Measurements from ENCODE around the gene EHD4. TPM values are rescaled to one million over a fixed set of nuclear protein-coding genes. Genes with fewer than 3 reads are reported as not detected.
A peak's percentile ranks its signal among the peaks of the same experiment; 100 is the strongest.

EHD4 gene
- polyA plus RNA-seq, 10 donors: 23.4 to 37.9 (median 33.7) TPM

DNA sequence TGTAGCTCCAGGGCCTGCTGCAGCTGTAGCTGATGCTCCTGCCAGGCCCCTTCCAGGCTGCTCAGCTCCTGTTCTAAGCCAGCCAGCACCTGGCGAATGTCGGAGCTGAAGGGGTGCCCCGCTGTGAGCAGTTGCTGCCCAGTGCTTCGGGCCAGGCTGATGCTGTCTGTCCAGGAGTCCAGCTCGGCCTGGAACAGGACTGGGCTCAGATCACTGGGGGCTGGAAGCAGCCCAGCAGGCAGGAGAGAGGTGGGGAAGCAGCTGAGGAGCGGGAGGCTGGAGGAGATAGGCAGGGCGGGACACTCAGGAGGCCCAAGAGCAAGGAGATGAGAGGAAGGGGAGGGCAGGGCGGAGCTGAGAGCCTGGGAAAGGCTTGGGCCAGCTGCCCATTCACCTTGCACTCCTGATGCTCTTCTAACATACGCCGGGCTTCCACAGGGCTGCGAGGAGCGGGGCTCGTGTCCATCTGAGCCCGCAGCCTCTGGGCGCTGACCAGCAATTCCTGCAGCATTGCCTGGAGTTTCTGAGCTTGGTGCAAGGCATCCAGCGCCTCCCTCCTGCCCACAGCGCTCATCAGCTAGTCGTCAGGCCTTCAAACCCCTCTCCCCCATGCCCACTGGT is 110.5 kb downstream of the EHD4 start:
- DNase-seq: peak in 1 of 3 donors; percentile 21

DNA sequence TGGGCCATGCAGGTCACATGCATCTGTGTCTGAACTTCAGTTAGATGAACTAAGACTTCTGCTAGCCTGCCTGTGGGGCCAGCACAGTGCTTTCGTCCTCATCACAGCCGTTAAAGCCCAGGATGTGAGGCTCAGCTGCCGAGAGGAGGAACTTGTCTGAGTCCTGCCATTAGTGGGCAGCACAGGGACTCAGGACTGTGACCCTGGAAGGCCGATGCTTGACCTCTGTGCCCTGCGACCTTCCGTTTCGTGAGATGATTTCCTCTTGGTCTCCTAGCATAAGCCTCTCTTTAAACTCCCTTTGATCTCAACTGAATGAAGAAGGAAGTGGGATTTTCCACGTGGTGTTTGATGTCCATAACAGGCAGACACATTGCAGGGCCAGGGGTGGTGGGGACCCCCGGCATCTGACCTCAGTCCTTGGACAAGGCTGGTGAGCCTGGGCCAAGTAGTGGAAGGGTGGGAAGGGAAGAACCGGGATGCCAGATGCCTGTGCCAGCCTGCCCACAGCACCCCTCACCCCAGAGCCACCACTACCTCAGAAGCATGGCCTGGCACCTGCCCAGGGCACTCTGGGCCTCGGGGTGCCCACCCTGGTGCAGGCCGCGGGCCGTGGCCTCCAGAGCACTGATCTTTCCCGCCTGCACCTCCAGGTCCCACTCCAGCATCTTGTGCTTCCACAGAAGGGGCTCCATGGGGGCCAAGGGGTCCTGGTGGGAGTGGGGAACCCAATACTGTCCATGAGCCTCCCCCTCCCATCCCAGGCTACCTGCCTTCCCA is 112.1 kb downstream of the EHD4 start:
- peak in 1 of 3 donors; percentile 39 for DNase-seq

DNA sequence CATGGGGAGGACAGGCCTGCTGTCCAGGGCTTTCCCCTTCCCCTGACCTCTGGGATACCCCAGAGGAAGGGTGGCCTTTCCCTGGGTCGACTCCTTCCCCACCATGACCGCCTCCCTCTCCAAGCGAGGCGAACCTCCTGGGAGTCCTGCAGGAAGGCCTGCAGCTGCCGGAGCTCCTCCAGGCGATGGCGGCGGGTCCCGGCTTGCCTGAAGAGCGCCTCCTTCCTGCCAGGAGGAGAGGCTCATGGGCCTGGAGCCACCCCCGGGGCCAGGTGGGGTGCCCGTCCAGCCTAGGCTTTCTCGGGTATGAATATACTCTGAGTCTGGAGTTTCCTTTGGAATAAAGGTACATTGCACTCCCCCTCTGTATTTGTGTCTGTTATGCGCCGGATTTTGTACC is 113.6 kb downstream of the EHD4 start:
- DNase-seq: peak in 1 of 3 donors; percentile 35

DNA sequence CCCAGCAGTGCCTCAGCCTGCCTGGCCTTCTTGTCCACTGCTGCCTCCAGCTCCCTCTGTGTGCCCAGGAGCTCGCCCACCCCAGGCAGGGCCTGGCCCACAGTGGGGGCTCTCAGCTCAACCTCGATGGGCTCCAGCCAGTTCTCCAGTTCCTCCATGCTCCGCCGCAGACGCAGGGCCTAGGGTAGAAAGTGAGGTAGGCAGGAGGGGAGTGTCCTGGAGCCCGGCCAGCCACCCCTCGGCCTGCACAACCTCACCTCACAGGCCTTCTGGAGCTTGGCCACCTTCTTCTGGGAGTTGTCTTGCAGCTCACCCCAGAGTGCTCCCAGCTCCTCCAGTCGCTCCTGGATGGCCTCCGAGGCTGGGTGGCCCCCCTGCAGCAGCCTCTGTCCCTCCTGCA is 115.0 kb downstream of the EHD4 start:
- no peak for DNase-seq

DNA sequence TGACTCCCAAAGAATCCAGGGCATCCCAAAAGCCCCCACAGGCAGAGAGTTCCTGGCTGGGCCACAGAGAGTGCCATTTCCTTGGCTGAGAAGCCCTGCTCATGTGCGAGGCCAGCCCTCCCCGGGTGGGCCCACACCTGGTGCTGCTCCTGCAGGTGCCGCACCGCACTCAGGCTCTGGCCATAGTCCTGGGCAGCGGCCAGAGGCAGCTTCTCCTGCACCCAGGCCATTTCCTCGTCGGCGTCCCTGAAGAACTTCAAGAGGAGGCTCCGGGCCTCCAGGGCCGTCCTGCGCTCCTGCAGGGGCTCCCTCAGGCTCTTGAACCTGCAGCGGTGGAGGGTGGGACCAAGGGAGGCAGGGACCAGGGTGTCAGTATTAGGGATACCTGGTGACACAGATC is 115.6 kb downstream of the EHD4 start:
- no peak for DNase-seq

DNA sequence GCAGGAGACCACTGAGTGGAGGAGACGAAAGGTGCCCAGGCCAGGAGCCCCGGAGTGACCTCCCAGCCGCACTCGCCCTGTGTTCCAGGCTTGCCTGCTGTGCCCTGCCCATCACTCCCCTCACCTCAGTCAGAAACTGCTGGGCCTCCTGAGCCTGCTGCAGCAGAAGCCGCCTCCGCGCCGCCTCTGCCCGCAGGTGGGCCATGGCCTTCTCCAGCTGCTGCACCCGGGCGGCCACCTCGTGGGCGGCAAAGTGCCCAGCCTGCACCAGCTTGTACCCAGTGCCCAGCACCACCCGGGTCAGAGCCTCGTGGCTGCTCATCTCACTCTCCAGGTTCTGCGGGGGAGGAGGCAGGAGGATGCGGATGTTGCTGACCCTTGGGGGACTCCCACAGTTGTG is 116.1 kb downstream of the EHD4 start:
- DNase-seq: no peak

DNA sequence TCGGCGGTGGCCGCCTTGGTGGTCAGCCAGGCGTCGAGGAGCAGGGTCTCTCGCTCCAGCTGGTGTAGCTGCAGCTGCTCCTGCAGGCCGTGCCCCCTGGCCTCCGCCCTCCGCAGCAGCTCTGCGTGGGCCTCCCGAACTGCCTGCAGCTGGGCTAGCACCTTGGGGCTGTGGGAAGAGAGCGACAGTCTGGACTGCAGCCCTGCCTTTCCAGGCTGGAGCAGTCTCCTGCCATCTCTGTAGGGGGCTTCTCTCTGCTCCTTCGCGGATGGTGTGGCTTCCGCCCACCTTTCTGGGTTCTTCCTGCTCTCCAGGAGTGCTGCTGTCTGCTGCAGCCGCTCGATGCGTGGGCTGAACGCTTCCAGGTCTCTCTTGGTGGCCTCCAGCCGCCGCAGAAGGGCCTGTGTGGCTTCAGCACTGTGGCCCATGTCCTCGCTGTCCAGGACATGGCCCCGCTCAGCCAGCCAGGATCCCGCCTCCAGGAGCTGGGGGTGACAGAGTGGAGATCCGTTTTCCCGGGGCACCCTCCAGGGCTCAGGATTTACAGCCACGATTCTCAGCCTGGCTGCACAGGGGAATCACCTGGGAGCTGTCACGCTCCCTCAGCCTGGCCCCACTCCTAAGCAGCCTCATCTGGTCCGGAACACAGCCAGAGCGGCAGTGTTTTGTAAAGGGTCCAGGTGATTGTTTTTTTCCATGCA is 116.9 kb downstream of the EHD4 start:
- peak; percentile 8 to 64 (median 47) for DNase-seq

DNA sequence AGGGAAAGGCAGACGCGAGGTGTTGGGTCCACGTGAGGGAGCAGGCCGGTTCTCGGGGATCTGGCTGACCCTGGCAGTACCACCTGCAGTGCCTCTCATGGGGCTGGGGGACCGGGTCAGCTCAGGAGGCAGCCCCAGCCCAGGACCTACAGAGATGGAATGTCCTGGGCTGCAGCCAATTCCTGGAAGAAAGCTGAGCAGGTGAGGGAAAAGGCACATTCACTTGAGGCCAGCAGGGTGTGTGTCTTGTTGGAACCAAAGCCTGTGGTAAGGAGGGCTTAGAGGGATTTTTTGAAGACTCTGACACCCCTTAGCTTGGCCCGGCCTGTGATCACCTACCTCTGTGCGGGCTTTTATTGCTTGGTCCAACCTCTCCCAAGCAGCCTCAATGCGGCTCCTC is 117.9 kb downstream of the EHD4 start:
- no peak for DNase-seq

DNA sequence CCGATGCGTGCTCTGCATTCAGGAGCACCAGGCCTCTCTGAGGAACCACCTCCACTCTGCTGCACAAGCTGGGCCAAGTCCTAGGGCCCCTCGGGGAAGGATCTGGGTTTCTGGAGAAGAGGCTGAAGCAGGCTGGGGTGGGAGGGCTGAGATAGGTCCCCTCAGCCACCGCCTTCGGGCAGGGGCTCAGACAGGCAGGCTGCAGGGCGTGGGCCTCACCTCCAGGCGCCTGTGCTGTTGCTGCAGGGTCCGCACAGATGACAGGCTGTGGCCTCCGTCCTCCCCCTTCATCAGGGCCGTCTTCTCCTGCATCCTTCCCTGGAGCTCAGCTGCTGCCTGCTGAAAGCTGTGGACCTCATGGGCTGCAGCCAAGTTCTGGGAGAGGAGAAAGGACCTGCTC is 118.5 kb downstream of the EHD4 start:
- peak in 1 of 3 donors; percentile 42 for DNase-seq

DNA sequence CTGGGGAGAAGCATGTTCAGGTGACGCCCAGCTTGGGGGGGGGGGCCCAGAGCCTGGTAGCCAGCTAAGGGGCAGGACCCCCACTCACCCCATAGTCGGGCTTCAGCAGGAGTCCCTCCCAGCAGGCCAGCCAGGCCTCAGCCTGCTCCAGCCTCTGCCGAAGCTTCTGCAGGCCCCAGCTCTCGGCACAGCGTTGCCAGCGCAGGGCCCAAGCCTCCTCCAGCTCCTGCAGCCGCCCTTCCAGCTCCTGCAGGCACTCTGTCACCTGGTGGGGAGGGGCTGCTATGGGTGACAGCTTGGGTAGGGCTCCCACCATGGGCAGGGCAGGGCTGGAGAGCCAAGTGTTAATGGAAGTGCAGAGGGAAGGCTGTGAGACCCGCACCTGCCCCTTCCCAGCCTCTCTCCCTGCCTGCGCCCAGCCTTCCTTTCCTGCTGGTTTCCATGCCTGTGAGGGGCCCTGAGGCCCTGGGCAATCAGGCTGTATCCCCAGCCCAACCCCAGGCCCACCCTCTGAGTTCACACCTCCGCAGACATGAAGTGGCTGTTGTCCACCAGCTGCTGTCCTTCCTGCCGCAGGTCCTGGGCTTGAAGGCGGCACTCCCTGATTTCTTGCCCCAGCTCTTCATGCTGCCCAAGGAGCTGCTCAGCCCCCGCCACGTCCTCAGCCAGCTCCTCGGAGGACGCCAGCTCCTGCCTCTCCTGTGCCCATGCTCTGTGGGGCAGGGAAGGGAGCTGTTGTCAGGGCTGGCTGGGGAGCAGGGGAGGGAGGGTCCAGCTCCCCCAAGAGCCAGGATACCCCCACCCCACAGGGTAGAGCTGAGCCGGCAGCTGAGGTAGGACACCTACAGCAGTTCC is 119.4 kb downstream of the EHD4 start:
- no peak for DNase-seq

DNA sequence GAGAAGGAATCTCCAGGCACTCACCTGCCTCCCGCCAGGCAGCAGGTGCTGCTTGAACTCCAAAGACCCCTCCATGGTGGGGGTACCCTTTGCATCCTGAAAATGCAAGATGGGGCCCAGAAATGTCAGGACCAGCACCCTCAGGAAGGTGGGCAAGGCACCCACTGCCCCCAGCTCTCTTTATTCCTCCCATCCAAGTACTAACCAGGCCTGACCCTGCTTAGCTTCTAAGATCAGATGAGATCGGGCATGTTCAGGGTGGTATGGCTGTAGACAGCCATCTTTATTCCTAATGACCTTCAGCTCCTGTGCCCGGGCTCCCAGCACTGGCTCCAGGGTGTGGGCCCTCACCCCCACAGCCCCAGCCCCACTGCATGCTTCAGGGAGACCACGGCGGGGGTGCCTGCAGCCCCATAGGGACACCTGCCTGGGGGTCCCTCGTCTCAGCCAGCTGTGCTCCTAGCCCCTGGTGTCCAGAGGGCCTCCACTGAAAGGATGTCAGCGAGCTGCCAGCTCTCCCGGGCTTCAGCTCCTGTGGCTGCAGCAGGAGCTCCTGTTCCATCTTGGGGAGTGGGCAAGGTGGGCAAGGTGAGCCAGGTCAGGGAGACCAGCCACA is 120.5 kb downstream of the EHD4 start:
- no peak for DNase-seq

DNA sequence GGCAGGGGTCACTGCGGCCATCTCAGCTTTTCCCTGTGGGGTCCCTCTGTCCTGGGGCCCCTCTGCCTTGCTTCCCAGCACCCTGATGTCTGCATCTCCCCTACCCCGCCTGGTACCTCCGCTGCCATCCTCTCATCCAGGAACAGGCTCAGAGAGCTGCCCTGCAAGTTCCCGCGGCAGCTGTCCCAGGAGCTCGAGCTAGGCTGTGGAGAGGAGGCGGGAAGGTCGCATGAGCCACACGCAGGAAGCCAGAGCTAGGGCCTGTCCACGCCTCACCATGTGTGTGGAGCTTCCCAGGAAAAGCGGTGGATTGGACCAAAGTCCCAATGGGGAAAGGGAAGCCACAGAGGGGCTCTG is 121.2 kb downstream of the EHD4 start:
- DNase-seq: no peak

DNA sequence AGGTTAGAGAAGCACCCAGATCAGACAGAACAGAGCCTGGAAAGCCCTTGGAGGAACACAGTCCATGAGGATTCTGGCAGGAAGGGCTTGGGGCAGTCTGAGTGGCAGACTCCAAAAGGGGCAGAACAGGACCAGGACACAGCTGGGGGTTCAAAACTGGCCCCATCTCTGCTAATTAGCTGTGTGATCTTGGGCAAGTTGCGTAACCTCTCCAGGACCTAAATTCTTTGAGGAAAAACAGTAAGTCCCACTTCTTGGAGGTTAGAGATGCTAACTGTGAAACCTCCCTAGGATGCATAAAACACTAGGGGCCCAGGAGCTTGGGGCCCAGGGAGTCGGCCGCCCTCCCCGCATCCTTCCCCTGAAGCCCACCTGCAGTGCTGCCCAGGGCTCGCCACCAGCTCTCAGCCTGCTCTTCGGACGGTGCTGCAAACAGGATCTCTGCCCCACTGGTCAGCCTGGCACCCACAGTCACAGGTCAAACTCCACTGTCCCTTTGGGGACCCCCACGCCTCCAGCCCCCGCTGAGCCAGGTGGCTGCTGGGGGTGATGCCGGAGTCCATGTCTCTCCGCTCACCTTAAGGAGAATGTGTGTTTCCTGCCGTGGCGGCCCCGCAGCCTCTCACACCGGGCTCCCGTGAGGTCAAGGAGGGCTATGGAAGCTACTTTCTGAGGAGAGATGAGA is 121.7 kb downstream of the EHD4 start:
- no peak for DNase-seq

DNA sequence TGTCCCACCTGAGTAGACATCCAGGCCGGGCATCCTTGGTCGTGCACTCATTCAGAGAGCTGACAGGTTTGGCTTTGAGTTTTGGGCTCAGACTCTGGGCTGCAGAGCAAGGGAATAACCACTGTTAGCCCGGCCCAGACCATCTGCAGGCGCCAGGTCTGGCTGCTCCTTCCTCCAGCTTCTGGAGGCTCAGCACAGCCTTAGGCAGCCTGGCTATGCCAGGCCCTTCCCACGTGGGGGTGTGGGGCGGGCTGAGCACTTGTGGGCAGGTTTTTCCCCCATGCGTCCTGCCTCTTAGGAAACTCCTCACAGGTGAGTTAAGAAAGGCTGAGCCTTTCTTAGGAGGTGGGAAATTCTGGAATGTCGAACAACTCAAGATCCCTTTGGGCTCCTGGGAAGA is 122.5 kb downstream of the EHD4 start:
- DNase-seq: no peak

DNA sequence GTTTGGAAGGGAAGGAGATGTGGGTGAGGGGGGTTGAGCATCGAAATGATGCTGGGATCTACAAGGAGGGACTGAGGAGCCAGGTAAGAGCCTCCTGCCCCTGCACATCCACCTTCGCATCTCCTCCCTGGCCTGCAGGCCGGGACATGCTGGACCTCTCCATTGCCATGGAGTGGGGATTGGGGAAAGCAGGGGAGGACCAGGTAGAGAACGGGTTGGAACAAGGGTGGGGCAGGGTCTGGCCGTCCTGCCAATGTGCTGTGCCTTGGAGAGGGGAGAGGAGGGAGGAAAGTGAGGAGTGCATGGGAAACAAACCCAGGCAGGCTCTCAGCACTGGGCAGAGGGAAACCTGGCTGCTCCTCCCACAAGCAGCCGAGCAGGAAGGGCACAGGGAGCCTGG is 123.2 kb downstream of the EHD4 start:
- DNase-seq: no peak

DNA sequence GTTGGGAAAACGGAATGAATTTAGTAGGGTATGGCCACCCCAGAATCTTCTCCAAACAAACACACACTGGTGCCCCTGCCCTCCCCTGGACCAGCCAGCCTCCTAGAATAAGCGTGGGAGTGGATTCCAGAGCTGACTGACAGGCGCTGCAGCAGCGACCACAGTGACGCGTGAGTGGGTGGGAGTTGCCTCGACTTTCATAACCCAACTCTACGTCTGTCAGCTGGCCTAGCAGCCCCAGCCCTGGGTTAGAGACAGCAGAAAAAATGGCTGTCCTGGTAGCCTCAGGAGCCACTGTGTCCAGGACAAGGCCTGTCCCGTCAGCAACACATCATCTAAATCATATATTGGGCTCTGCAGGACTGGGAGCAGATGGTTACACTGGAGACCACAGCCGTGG is 123.7 kb downstream of the EHD4 start:
- no peak for DNase-seq

DNA sequence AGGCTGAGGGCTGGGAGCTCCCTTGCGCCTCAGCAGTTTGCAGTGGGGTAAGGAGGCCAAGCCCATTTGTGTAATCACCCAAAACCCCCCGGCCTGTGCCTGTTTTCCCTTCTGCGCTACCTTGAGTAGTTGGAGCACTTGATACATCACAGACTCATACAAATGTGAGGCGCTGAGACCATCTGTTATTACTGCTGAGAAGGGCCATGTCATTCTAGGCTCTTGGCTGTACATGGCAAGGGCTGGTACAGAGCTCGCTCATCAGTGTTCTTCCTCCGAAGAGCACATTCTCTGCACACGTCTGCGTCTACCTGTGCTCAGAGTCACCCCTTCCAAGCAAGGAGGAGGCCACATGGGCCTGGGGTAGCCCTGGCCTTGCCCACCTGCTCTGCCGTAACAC is 124.4 kb downstream of the EHD4 start:
- no peak for DNase-seq

DNA sequence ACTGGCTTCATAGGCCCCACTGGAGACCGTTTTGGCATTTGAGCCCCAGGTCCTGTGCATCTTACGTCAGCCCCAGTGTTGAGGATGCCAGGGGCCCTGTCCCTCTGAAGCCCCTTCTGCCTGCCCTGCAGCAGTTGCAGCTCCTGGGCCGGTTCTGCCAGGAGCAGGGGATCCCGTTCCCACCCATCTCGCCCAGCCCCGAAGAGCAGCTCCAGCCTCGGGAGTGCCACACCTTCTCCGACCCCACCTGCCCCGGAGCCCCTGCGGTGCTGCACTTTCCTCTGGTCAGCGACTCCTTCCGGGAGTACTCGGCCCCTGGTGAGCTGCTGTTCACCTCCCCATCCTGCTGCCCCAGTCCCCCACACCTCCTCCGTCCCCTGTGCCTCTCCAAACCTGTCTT is 125.2 kb downstream of the EHD4 start:
- no peak for DNase-seq
